GM21390 (cell line): Measurements from ENCODE around the gene DARS2.

Experiments
- ATAC-seq: cut with Tn5 transposase; IDR thresholded peaks from one replicate; pipeline ENCODE4 v1.9.1; 2021; ENCODE audit not compliant: unreplicated experiment

The DARS2 gene

GRCh38 chr1:173886746-173887611, 62.5 kb downstream of the DARS2 start:
- ATAC-seq = no peak

GRCh38 chr1:173887627-173888026, 63.2 kb downstream of the DARS2 start:
- ATAC-seq = no peak

GRCh38 chr1:173888749-173889148, 64.3 kb downstream of the DARS2 start:
- ATAC-seq = no peak

GRCh38 chr1:173889885-173890284, 65.4 kb downstream of the DARS2 start:
- no peak for ATAC-seq

- no peak for ATAC-seq
Observed at GRCh38 chr1:173893611-173894010, 69.1 kb downstream of the DARS2 start.

- ATAC-seq = no peak
Observed at GRCh38 chr1:173894189-173894588, 69.7 kb downstream of the DARS2 start.

GRCh38 chr1:173900427-173900826, 76.0 kb downstream of the DARS2 start:
- no peak for ATAC-seq

- no peak for ATAC-seq
Observed at GRCh38 chr1:173900992-173901391, 76.5 kb downstream of the DARS2 start.

- no peak for ATAC-seq
Observed at GRCh38 chr1:173903827-173904531, 79.5 kb downstream of the DARS2 start.
